ENCODE measurements around the gene TENM4. TPM values are rescaled to one million over a fixed set of nuclear protein-coding genes. Genes with fewer than 3 reads are reported as not detected.

TENM4 gene
- total and polyA plus RNA-seq, 2 of the 13 experiments (the other 11 are each of a cell fraction or from before 2014, with no cell fraction given) = not detected

- TF ChIP-seq MTF2 (CRISPR knock-in tag; IDR thresholded peaks at IDR 0.05; ENCODE audit: borderline replicate concordance) (no peak), ZNF749 (CRISPR knock-in tag; IDR thresholded peaks at IDR 0.05; ENCODE audit: borderline replicate concordance) (no peak), SALL2 (CRISPR knock-in tag; IDR thresholded peaks at IDR 0.05) (no peak), ZSCAN25 (CRISPR knock-in tag; IDR thresholded peaks at IDR 0.05) (no peak)
These were observed 187.6 kb downstream of the TENM4 start (continued) for GRCh38 chr11:79253280-79253679.

GRCh38 chr11:79249295-79249993, 191.4 kb downstream of the TENM4 start:
- CTCF ChIA-PET (ENCODE audit: low intra/inter-chr PET ratio, low total read pairs) = no interaction called here
- H3K4me2 ChIP-seq (ENCODE audit: low read depth, low read length) = no peak overlapping the region
- FAIRE-seq = no peak
- no peak for TF ChIP-seq ZNF749 (CRISPR knock-in tag; IDR thresholded peaks at IDR 0.05; ENCODE audit: borderline replicate concordance)
- no peak for TF ChIP-seq ZNF280B (CRISPR knock-in tag; IDR thresholded peaks at IDR 0.05; ENCODE audit: borderline replicate concordance)
- TF ChIP-seq MXD4 (CRISPR knock-in tag; IDR thresholded peaks at IDR 0.05) = no peak
- no peak for TF ChIP-seq PHF21A (CRISPR knock-in tag; IDR thresholded peaks at IDR 0.05)
- TF ChIP-seq ONECUT2 (CRISPR knock-in tag; IDR thresholded peaks at IDR 0.05) = no peak
- no peak for TF ChIP-seq SP4 (CRISPR knock-in tag; IDR thresholded peaks at IDR 0.05)
- no peak for TF ChIP-seq NR2F6 (IDR thresholded peaks at IDR 0.05)
- no peak for TF ChIP-seq NR2F6 (CRISPR knock-in tag; IDR thresholded peaks at IDR 0.05)
- no peak for TF ChIP-seq RCOR2 (CRISPR knock-in tag; IDR thresholded peaks at IDR 0.05)
- no peak for TF ChIP-seq SPEN (CRISPR knock-in tag; IDR thresholded peaks at IDR 0.05; ENCODE audit: low read depth)
- no peak for TF ChIP-seq BCLAF1 (IDR thresholded peaks at IDR 0.05)
- TF ChIP-seq FLYWCH1 (CRISPR knock-in tag; IDR thresholded peaks at IDR 0.05) = no peak
- no peak for TF ChIP-seq FOXO4 (CRISPR knock-in tag; conservative IDR thresholded peaks at IDR 0.05)
- TF ChIP-seq DPF2 (CRISPR knock-in tag; IDR thresholded peaks at IDR 0.05; ENCODE audit: borderline replicate concordance, low read depth) = no peak
- TF ChIP-seq MLX (CRISPR knock-in tag; IDR thresholded peaks at IDR 0.05) = no peak
- TF ChIP-seq ZNF44 (CRISPR knock-in tag; IDR thresholded peaks at IDR 0.05) = no peak

More at GRCh38 chr11:79249295-79249993, 191.4 kb downstream of the TENM4 start:
- WGBS (ENCODE audit: low lambda C conversion rate) = 28% methylated on average over 5 of the region's 5 CpGs
- no TSS peak for BruUV-seq (replicated peaks)
- no peak overlapping the region for H3K9ac ChIP-seq (ENCODE audit: insufficient read depth, low read depth, low read length)
- H3K79me2 ChIP-seq (ENCODE audit: insufficient read depth, low read length) = no peaks in the 10 kb centered on the region
- H3K9me3 ChIP-seq (ENCODE audit: low read length) = no peaks in the 10 kb centered on the region
- no peak overlapping the region for H3K4me3 ChIP-seq (replicated peaks in 1 of 3; ENCODE audit: insufficient read depth in 1 of 3, low read depth in 2 of 3, low read length in 3 of 3)
- no peaks in the 10 kb centered on the region for H4K20me1 ChIP-seq (ENCODE audit: insufficient read depth, low read length)
- no peak overlapping the region for H2AFZ ChIP-seq (ENCODE audit: low read length)
- H3K27me3 ChIP-seq (ENCODE audit: control insufficient read depth in 1 of 2, insufficient read depth in 2 of 2, low read length in 2 of 2) = peaks cover 1 to 3% of the 10 kb centered on the region in 2 experiments; a peak in 2 of 5 replicates
- POLR2A ChIA-PET = no interaction called here
- in situ Hi-C loops (cut with HindIII; ENCODE audit: extremely low pct_ligation_motif_present, low pct_unique_long_range_greater_than_20kb) = no loop called here
- no peaks in the 10 kb centered on the region for H3K36me3 ChIP-seq (replicated peaks in 1 of 2; ENCODE audit: control insufficient read depth in 1 of 2, insufficient read depth in 2 of 2, low read length in 2 of 2)
- DNase-seq (ENCODE audit: low spot score) = no peak
- H3K4me1 ChIP-seq (ENCODE audit: insufficient read depth, low read length) = no peaks in the 10 kb centered on the region
- H3K27ac ChIP-seq (ENCODE audit: extremely low read length, insufficient read depth, low read length) = no peak overlapping the region
- no peak for ATAC-seq
- intact Hi-C loops (cut with micrococcal nuclease; ENCODE audit: unreplicated experiment) = no loop called here

Data from HepG2 (cell line).